ENCODE data around the gene PHKB. TPM values are rescaled to one million over a fixed set of nuclear protein-coding genes. Genes with fewer than 3 reads are reported as not detected.
A peak's percentile ranks its signal among the peaks of the same experiment; 100 is the strongest.

The PHKB gene
- total RNA-seq, 1 donor from 2014 or later, result 72.8 TPM

- ATAC-seq, result peak; percentile 99
- DNase-seq (ENCODE audit: missing footprints), result peak; percentile 87
- intact Hi-C loops (cut with DNase I), result loop anchor here (2.0 kb wide), 1 partner anchor 32 kb away; the partner anchor contains the start of genes ITFG1 and PHKB
These were observed 31.6 kb downstream of the PHKB start for GRCh38 chr16:47492428-47493377.

GRCh38 chr16:47493381-47494337 is 32.5 kb downstream of the PHKB start:
- intact Hi-C loops (cut with DNase I), result loop anchor here (2.0 kb wide), 1 partner anchor 33 kb away; the partner anchor contains the start of genes ITFG1 and PHKB
- no peak for ATAC-seq
- no peak for DNase-seq (ENCODE audit: missing footprints)

GRCh38 chr16:47499080-47499699 is 38.1 kb downstream of the PHKB start:
- DNase-seq (ENCODE audit: missing footprints) (no peak), ATAC-seq (no peak)
- intact Hi-C loops (cut with DNase I), result no loop called here

- DNase-seq (ENCODE audit: missing footprints) (no peak), ATAC-seq (no peak)
- intact Hi-C loops (cut with DNase I), result no loop called here
These were observed 38.7 kb downstream of the PHKB start for GRCh38 chr16:47499700-47500264.

- intact Hi-C loops (cut with DNase I), result no loop called here
- ATAC-seq (no peak), DNase-seq (ENCODE audit: missing footprints) (no peak)
These were observed 42.8 kb downstream of the PHKB start for GRCh38 chr16:47503936-47504335.

- DNase-seq (ENCODE audit: missing footprints), result no peak
- ATAC-seq, result no peak
- intact Hi-C loops (cut with DNase I), result no loop called here
These were observed 43.5 kb downstream of the PHKB start for GRCh38 chr16:47504599-47504998.

- no peak for ATAC-seq
- intact Hi-C loops (cut with DNase I), result no loop called here
- DNase-seq (ENCODE audit: missing footprints), result no peak
These were observed 45.7 kb downstream of the PHKB start for GRCh38 chr16:47506800-47507199.

- intact Hi-C loops (cut with DNase I), result no loop called here
- DNase-seq (ENCODE audit: missing footprints) (no peak), ATAC-seq (no peak)
These were observed 46.6 kb downstream of the PHKB start for GRCh38 chr16:47507701-47508100.

- intact Hi-C loops (cut with DNase I), result no loop called here
- ATAC-seq (no peak), DNase-seq (ENCODE audit: missing footprints) (no peak)
These were observed 50.8 kb downstream of the PHKB start for GRCh38 chr16:47511882-47512281.

- ATAC-seq, result no peak
- intact Hi-C loops (cut with DNase I), result no loop called here
- DNase-seq (ENCODE audit: missing footprints), result no peak
These were observed 57.9 kb downstream of the PHKB start for GRCh38 chr16:47519037-47519436.

GRCh38 chr16:47519546-47519945 is 58.4 kb downstream of the PHKB start:
- no peak for ATAC-seq
- intact Hi-C loops (cut with DNase I), result no loop called here

GRCh38 chr16:47519996-47520679 is 59.0 kb downstream of the PHKB start:
- peak; percentile 62 for ATAC-seq

More at GRCh38 chr16:47519546-47519945, 58.4 kb downstream of the PHKB start:
- DNase-seq (ENCODE audit: missing footprints), result no peak

GRCh38 chr16:47523342-47524006 is 62.3 kb downstream of the PHKB start:
- intact Hi-C loops (cut with DNase I), result no loop called here
- ATAC-seq (no peak), DNase-seq (ENCODE audit: missing footprints) (no peak)

More at GRCh38 chr16:47519996-47520679, 59.0 kb downstream of the PHKB start:
- intact Hi-C loops (cut with DNase I), result no loop called here
- no peak for DNase-seq (ENCODE audit: missing footprints)

- DNase-seq (ENCODE audit: missing footprints) (no peak), ATAC-seq (no peak)
- intact Hi-C loops (cut with DNase I), result no loop called here
These were observed 62.9 kb downstream of the PHKB start for GRCh38 chr16:47524007-47524405.

GRCh38 chr16:47528431-47528830 is 67.3 kb downstream of the PHKB start:
- DNase-seq (ENCODE audit: missing footprints), result no peak
- ATAC-seq, result no peak
- intact Hi-C loops (cut with DNase I), result no loop called here

- DNase-seq (ENCODE audit: missing footprints) (no peak), ATAC-seq (no peak)
- intact Hi-C loops (cut with DNase I), result no loop called here
These were observed 72.7 kb downstream of the PHKB start for GRCh38 chr16:47533744-47534292.

- DNase-seq (ENCODE audit: missing footprints), result no peak
- intact Hi-C loops (cut with DNase I), result no loop called here
- no peak for ATAC-seq
These were observed 77.3 kb downstream of the PHKB start for GRCh38 chr16:47538472-47538871.
